ENCODE data around the gene CTAGE1.
"Not testable (repeated sequence)": the region's sequence is repeated elsewhere in the genome, so short reads cannot be mapped to it uniquely, and the experiment has no call there.

The CTAGE1 gene

GRCh38 chr18:22417496-22418188 lies at the start of gene CTAGE1:
Gene CTAGE1, minus strand, starts transcription at chr18:22417915. Its CDS starts 104 bp downstream, at chr18:22417811.
- no peak for DNase-seq

- DNase-seq, result no peak
These were observed 49.1 kb upstream of the CTAGE1 start for GRCh38 chr18:22466608-22467395.

GRCh38 chr18:22465859-22466457 lies 48.2 kb upstream of the CTAGE1 start:
- peak in 1 of 2 donors; percentile 43 for DNase-seq

GRCh38 chr18:22463076-22463475 lies 45.4 kb upstream of the CTAGE1 start:
- no peak for DNase-seq

- DNase-seq, result no peak
These were observed 41.8 kb upstream of the CTAGE1 start for GRCh38 chr18:22459491-22459890.

GRCh38 chr18:22457524-22457923 lies 39.8 kb upstream of the CTAGE1 start:
- no peak for DNase-seq

GRCh38 chr18:22456547-22456946 lies 38.8 kb upstream of the CTAGE1 start:
- no peak for DNase-seq

GRCh38 chr18:22456116-22456480 lies 38.4 kb upstream of the CTAGE1 start:
- DNase-seq, result no peak

- DNase-seq, result no peak
These were observed 37.9 kb upstream of the CTAGE1 start for GRCh38 chr18:22455425-22456115.

GRCh38 chr18:22453315-22453714 lies 35.6 kb upstream of the CTAGE1 start:
- DNase-seq, result no peak

GRCh38 chr18:22452226-22452668 lies 34.5 kb upstream of the CTAGE1 start:
- no peak for DNase-seq

- DNase-seq, result no peak
These were observed 34.1 kb upstream of the CTAGE1 start for GRCh38 chr18:22451796-22452195.

GRCh38 chr18:22450766-22451165 lies 33.1 kb upstream of the CTAGE1 start:
- not testable (repeated sequence) for DNase-seq

- not testable (repeated sequence) for DNase-seq
These were observed 32.6 kb upstream of the CTAGE1 start for GRCh38 chr18:22450318-22450717.

- DNase-seq, result not testable (repeated sequence)
These were observed 32.0 kb upstream of the CTAGE1 start for GRCh38 chr18:22449753-22450152.

- DNase-seq, result no peak
These were observed 30.5 kb upstream of the CTAGE1 start for GRCh38 chr18:22448238-22448637.

GRCh38 chr18:22447792-22448191 lies 30.1 kb upstream of the CTAGE1 start:
- no peak for DNase-seq

GRCh38 chr18:22446911-22447310 lies 29.2 kb upstream of the CTAGE1 start:
- no peak for DNase-seq

- no peak for DNase-seq
These were observed 28.6 kb upstream of the CTAGE1 start for GRCh38 chr18:22446325-22446724.

- no peak for DNase-seq
These were observed 23.9 kb upstream of the CTAGE1 start for GRCh38 chr18:22441638-22442037.

GRCh38 chr18:22439447-22439846 lies 21.7 kb upstream of the CTAGE1 start:
- no peak for DNase-seq

GRCh38 chr18:22436136-22436535 lies 18.4 kb upstream of the CTAGE1 start:
- DNase-seq, result no peak

GRCh38 chr18:22434973-22435608 lies 17.4 kb upstream of the CTAGE1 start:
- no peak for DNase-seq

All from CD4-positive, alpha-beta T cell treated with Interferon alpha-2 for 1 hour (primary cell).